GM12874 (cell line): Measurements from ENCODE around the gene MRGPRF.
A peak's percentile ranks its signal among the peaks of the same experiment; 100 is the strongest.

Experiments used
- CTCF ChIP-seq: IDR thresholded peaks from 2 replicates; pipeline ENCODE4 v1.5.1; 2011; ENCODE audit warnings: low read depth, mild to moderate bottlenecking, control low read depth, low read length, moderate library complexity; ENCODE audit not compliant: insufficient read depth

The MRGPRF gene

DNA sequence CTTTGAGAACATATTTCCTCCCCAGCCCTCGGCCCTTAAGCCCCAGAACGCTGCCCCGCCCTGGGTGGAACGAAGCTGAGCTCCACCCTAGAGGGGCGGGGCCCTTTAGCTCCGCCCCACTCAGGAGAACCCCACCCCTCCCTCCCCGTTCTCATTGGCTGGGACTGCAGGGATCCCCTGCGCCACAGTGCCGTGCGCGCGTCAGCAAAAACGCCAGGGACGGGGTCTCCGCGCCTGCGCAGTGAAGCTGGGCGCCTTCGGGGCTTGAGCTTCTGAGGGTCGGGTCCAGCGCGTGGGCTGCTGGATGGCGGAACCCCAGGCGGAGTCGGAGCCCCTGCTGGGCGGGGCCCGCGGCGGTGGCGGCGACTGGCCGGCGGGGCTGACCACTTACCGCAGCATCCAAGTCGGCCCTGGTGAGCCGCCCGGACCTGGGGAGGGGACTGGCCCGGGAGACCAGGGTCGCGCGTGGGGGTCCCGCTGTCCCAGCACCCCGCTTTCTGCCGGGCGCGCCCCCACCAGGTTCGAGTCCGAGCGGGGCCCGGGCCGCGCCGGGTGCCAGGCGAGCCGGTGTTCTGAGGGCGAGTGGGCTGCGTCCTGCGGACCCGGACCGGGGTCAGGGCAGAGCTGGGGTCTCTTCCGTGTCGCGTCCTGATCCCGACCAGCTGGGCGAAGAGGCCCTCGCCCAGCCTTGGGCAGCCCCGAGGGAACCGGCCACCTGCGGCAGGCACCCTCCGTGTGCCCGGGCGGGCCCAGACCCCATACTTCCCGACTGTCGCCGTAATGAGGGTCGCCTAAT is 35.8 kb upstream of the MRGPRF start, which contains the start of gene TPCN2:
TSS of gene TPCN2 (plus strand) at position 239 of the 796 bp plus-strand sequence. CDS start at position 305, 66 bp downstream.
- TF ChIP-seq CTCF: no peak

- no peak for TF ChIP-seq CTCF
Measured at GRCh38 chr11:69048031-69048693, 35.1 kb upstream of the MRGPRF start.

- peak; percentile 57 for TF ChIP-seq CTCF
Measured at GRCh38 chr11:69044111-69045013, 31.3 kb upstream of the MRGPRF start.

DNA sequence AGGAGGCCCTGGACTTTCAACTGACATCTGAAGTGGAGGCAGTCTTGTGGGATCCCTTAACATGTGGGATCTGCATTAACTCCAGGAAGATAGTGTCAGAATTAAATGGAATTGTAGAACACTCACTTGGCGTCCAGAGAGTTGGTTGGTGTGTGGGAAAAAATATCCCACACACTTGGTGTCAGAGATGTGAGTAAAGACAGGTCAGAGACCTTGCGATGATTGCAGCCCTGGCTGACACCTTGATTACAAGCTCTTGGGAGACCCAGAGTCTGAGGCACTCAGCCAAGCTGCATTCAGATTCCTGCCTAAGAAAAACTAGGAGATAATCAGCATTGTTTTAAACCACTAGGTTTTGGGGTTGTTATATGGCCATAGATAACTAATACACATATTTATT is 28.5 kb upstream of the MRGPRF start:
- no peak for TF ChIP-seq CTCF

DNA sequence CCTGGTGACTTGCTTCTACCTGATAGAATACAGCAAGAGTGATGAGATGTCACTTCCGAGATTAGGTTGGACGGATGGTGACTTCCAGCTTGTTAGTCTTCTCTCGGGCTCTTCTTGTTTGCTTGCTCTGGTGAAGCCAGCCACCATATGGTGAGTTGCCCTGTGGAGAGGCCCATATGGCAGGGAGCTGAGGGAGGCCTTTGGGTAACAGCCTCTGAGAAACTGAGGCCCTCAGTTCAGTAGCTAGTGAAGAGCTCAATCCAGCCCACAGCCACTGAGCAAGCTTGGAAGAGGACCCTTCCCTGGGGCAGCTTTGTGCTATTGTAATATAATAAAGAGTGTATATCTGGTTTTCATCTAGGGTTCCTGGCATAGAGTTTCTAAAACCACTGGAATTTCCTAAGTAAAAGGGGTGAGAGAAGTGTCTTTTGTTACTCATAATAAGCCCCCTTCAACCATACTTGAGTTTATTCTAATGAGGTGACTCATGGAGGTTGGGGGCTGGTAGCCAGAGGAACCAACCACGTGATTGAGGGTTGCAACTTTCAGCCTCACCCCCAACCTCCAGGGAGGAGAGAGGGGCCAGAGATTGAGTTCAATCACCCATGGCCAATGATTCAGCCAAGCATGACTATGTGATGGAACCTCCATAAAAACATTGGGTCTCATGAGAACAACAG is 27.7 kb upstream of the MRGPRF start:
- no peak for TF ChIP-seq CTCF

GRCh38 chr11:69040051-69040450 is 27.0 kb upstream of the MRGPRF start:
- TF ChIP-seq CTCF: no peak

DNA sequence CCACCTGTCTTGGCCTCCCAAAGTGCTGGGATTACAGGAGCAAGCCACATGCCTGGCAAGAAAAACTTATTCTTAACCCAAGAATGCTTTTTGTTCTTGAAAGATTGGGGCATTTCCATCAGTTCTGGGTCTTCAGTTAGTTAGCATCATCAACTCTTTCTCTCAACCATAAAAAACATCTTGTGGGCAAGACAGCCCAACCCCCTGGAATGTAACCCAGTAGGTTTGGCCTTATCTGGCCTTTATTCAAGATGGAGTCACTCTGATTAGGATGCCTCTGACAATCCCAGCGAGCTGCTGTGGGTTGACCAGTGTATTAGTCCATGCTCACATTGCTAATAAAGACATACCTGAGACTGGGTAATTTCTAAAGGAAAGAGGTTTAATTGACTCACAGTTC is 26.5 kb upstream of the MRGPRF start:
- no peak for TF ChIP-seq CTCF
